SKM-1 (cell line): Measurements from ENCODE around the gene TPCN1.

Experiments used
- DNase-seq: peaks from one replicate; lab custom pipeline; 2025; ENCODE audit not compliant: unreplicated experiment; lab: John Stamatoyannopoulos, UW

The TPCN1 gene

GRCh38 chr12:113301811-113302210, 80.5 kb downstream of the TPCN1 start:
- no peak for DNase-seq

GRCh38 chr12:113302466-113302865, 81.2 kb downstream of the TPCN1 start:
- no peak for DNase-seq

GRCh38 chr12:113302886-113303640, 81.8 kb downstream of the TPCN1 start:
- DNase-seq: no peak

GRCh38 chr12:113305281-113305856, 84.1 kb downstream of the TPCN1 start:
- no peak for DNase-seq

GRCh38 chr12:113306382-113306781, 85.1 kb downstream of the TPCN1 start:
- no peak for DNase-seq

- no peak for DNase-seq
Observed at GRCh38 chr12:113310489-113310888, 89.2 kb downstream of the TPCN1 start.

- DNase-seq: no peak
Observed at GRCh38 chr12:113314121-113314529, 92.9 kb downstream of the TPCN1 start.

- no peak for DNase-seq
Observed at GRCh38 chr12:113315358-113315757, 94.1 kb downstream of the TPCN1 start.

GRCh38 chr12:113316155-113316554, 94.9 kb downstream of the TPCN1 start:
- no peak for DNase-seq

GRCh38 chr12:113317122-113317521, 95.9 kb downstream of the TPCN1 start:
- DNase-seq: no peak

- DNase-seq: no peak
Observed at GRCh38 chr12:113318046-113318656, 96.9 kb downstream of the TPCN1 start.

- DNase-seq: no peak
Observed at GRCh38 chr12:113318900-113319628, 97.8 kb downstream of the TPCN1 start.

GRCh38 chr12:113320401-113320800, 99.1 kb downstream of the TPCN1 start:
- no peak for DNase-seq

GRCh38 chr12:113322343-113322742, 101.1 kb downstream of the TPCN1 start:
- no peak for DNase-seq

- DNase-seq: no peak
Observed at GRCh38 chr12:113325916-113326315, 104.7 kb downstream of the TPCN1 start.

- no peak for DNase-seq
Observed at GRCh38 chr12:113326775-113327395, 105.6 kb downstream of the TPCN1 start.

GRCh38 chr12:113328368-113328889, 107.2 kb downstream of the TPCN1 start:
- no peak for DNase-seq

GRCh38 chr12:113329022-113329790, 107.9 kb downstream of the TPCN1 start:
- no peak for DNase-seq

GRCh38 chr12:113329791-113330417, 108.6 kb downstream of the TPCN1 start:
- no peak for DNase-seq

- no peak for DNase-seq
Observed at GRCh38 chr12:113330505-113330904, 109.2 kb downstream of the TPCN1 start.
